G401.6 (cell line): ENCODE measurements around the gene GNG3.
"Not testable (repeated sequence)": the region's sequence is repeated elsewhere in the genome, so short reads cannot be mapped to it uniquely, and the experiment has no call there.

Source experiments
- FAIRE-seq: peaks from 2 replicates; lab custom pipeline; 2012; peaks lifted over from hg19 to GRCh38; lab: Jason Lieb, UNC

GNG3 gene

DNA sequence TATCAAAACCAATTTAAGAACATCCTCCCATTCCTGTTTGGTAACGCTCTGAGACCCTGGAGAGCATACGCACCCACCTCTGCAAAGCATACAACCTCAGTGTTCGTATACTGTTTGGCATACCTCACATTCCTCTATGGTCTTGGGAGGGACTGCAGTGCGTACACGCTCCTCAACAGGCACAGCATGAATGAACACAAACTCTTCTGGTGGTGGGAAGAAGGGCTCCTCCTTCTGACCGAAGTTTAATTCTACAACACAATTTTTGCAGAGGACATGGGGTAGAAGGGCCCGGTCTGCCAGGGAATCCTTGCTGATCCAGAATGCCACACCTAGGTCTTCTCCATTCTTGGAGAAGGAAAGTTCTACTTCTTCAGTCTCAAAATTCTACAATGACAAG is 14.5 kb downstream of the GNG3 start:
- peak; percentile 46 for FAIRE-seq

DNA sequence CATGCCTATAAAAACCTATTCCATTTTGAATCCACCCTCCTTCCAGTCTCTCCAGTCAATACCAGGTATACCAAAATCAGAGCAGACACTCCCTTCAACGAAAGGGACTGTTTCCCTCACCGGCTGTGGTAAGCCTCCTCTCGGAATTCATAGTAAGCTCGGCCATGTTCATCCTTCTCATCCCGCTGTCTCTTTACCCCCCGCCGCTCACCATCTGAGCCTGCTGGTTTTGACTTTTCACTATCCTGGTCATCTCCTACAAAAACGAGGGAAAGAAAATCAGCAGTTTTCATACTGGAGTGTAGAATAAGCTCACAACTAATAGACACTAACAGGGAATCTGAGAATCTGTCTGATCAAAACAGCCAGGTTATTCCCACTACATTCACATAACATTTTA is 16.7 kb downstream of the GNG3 start:
- FAIRE-seq: no peak

DNA sequence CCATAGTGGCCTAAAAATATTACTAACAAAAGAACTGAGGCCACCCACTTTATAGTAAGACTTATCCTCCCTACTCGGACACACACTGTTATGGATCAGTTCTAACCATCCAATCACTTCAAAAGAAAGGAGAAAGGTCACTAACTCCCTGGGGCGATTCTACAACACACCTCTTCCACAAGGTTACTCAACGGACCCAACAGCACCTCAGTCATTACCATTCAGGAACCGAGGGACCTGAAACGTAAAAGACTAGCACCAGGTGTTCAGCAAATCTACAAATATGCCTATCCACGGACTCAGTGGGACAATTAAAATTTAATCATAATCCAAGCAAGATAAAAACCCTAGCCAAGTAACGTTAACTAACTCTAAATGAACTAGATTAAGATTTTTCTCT is 18.2 kb downstream of the GNG3 start:
- FAIRE-seq: no peak

DNA sequence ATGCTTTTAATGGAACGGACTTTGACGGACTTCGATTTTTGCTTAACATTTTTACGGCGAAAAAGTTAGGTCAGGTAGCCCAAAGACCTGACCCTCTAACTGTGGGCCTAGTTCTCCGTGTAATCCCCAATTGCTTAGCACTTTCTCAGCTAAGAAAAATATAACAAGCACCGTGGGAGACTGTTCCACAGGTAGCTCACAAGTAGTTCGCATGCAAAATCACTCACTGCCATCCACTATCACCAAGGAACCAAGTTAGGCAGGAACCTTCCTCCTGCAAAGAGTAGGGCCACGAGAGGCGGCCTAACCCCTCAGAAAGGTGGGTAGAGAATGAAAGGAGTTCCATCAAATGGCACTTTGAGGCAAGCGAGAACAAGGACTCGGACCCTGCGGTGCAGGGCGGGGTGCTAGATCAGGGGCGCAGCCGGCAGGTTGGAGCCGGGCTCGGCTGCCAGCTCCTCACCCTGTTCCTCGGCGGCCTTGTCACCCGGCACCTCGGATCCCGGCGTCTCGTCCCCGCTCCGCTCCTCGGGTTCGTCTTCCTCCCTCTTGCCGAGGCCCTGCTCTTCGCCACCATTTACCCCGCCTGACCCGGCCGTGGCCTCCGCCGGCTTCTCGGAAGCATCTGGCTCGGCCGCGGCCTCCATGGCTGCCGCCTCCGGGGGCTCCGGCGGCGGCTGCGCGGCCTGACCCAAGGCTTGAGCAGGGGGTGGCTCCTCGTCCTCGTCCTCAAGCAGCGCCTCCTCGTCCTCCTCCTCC is 18.9 kb downstream of the GNG3 start:
- no peak for FAIRE-seq

DNA sequence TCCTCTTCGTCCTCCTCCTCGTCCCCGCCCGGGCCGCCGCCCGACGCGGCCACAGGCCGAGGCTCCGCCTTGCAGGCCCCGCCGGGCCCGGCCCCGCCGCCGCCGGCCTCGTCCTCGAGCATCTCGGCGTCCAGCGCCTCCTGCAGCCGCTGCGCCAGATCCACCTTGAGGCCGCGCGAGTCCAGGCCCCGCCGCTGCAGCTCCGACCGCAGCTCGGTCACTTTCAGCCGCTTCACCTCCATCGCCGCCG is 19.4 kb downstream of the GNG3 start:
- FAIRE-seq: no peak

DNA sequence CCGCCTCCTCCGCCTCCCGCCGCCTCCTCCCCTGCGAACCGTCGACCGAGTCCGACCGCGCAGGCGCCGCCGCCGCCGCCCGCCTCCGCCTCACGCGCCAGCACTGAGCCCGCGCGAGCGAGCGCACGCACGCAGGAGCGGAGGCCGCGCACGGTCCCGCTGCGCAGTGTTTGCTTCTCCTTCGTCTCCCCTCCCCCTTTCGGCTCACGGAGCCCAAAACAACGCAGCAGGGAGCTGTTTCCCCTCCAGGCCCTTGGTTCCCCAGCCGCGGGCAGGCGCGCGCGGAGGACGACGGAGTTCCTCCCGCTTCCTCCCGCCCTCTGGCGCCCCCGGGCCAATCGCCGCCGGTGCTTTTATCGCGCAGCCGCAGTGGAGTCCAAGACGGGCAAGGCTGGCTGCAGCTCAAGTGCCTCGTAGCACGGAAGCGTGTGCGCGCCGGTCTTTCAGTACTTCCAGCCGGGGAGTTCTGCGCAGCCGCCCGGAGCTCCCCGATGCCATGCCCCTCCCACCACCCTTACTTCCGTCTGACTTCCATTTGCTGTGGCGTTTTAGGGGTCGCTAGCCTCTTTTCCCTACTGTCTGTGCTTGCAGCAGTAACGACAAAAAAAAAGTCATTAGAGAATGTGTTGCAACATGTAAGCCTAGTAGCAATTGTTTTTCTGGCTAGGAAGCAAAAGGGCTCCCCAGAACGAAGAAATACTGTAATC is 19.8 kb downstream of the GNG3 start, which contains the start of gene HNRNPUL2:
TSS of gene HNRNPUL2 (minus strand) at position 293 of the 707 bp plus-strand sequence. CDS start 301 bp downstream, outside the sequence.
- FAIRE-seq: no peak

DNA sequence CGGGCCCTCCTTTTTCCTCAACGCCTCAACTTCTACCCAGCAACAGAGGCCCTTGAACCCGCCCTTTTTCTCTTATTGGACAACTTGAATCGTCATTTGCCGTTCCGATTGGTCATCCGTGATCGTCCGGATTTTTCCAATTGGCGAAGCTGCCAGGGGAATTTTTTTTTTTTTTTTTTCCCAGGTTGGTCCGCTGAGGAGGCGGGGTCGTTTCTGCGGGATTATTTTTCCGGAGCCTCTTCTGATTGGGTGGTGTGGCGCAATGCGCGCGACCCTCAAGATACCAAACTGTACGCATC is 20.3 kb downstream of the GNG3 start:
- peak; percentile 97 for FAIRE-seq

DNA sequence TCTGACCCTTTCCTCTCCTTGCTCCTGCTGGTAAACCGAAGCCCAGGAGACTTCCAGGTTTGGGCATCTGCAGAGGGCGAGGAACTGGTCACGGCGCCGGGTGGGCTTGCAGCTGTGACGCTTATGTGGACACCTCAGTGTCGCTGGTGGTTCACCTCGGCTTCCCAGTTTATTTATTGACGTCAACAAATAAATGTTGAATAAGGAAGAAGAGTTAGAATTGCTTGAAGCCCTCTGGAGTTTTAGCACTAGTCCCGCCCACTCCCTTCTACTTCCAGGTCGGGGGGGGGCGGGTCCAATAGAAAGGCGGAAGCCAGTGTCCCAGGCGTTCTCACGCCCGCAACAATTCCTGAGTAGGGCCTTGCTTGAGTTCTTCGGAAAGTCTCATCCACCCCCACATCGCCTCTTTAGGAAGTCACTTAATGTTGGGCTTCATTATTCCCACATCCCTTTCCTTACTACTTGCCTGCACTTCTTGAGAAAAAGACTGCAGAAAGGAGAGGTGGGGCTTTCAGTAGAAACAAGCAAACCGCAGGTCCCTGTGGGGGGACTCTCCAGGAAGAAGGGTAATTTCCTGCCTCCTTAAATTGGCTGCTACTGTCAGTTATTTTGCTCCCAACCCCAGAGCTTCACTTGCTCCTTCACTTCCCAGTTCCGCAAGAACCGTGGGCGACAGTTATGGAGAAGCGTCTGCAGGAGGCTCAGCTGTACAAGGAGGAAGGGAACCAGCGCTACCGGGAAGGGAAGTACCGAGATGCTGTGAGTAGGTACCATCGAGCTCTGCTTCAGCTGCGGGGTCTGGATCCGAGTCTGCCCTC is 20.9 kb downstream of the GNG3 start, which contains the start of gene TTC9C:
TSS of gene TTC9C (plus strand) at position 316 of the 818 bp plus-strand sequence. CDS start at position 679, 363 bp downstream.
- FAIRE-seq: peak; percentile 76

DNA sequence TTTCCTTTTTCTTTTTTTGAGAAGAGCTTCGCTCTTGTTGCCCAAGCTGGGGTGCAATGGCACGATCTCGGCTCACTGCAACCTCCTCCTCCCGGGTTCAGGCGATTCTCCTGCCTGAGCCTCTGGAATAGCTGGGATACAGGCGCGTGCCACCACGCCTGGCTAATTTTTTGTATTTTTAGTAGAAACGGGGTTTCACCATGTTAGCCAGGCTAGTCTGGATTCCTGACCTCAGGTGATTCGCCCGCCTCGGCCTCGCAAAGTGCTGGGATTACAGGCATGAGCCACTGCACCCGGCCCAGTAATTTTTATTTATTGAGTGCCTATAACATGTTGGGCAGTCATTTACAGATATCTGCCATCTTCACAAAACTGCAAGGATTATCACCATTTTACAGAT is 22.6 kb downstream of the GNG3 start:
- FAIRE-seq: not testable (repeated sequence)

DNA sequence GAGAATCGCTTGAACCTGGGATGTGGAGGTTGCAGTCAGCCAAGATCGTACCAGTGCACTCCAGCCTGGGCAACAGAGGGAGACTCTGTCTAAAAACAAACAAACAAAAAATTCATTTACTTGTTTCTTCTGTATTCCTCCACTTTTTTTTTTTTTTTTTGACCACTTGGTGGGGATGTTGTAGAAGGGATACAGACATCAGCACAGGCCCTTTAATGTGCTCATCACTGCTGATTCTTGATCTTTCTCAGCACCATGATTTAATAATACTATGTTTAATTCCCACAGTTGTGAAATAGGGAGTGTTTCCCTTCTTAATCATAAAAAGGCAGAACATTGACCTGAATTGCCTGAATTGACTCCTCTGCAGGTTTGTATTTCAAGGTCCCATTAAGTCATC is 25.4 kb downstream of the GNG3 start:
- peak; percentile 45 for FAIRE-seq

DNA sequence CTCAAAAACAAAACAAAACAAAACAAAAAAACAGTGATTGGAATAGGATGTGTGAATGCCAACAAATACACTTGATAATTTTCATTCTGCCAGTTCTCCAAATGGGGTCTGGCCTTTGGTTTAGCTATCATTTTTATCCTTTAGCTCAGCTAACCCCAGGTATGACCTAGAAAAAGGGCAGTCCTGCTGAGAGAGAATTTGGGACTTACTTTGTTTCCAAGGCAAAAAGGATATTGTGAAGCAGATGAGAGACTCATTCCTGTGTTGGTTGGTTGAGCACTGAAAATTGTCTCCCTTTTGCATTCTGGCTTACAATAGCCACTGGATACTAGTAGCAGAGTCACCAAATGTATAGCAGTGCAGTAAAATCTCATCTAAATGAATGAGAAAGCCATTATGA is 29.7 kb downstream of the GNG3 start:
- FAIRE-seq: no peak

DNA sequence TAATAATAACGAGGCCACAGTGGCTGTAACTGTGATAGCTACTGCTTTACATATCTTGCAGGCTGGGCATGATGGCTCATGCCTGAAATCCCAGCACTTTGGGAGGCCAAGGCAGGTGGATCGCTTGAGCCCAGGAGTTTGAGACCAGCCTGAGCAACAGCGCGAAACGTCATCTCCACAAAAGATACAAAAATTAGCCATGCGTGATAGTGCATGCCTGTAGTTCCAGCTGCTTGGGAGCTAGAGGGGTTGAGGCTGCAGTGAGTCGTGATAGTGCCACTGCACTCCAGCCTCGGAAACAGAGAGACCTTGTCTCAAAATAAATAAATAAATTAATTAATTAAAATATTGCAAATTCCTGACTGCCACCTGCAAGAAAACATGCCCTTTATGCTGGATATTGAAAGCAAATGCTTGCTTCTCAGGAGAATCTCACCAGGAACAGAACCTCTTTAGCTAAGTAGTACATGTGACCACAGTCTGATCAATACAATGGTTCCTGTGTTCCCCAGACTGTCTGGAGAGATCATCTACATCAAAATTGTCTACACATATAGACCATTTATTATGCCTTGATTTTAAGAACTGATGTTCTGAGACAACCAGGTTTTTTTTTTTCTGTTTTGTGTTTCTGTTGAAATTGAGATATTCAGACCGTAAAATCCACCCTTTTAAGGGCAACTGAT is 40.1 kb downstream of the GNG3 start:
- no peak for FAIRE-seq

DNA sequence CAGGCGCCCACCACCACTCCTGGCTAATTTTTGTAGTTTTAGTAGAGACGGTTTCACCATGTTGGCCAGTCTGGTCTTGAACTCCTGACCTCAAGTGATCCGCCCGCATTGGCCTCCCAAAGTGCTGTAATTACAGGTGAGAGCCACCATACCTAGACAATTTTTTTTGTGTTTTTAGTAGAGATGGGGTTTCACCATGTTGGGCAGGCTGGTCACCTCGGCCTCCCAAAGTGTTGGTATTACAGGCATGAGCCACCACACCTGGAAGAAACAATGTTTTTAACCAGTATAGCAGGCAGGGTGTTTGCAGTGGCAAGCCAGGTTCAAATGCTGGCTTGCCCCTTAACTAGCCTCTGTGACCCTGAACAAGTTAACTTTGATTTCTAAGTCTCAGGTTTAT is 42.5 kb downstream of the GNG3 start:
- FAIRE-seq: not testable (repeated sequence)

DNA sequence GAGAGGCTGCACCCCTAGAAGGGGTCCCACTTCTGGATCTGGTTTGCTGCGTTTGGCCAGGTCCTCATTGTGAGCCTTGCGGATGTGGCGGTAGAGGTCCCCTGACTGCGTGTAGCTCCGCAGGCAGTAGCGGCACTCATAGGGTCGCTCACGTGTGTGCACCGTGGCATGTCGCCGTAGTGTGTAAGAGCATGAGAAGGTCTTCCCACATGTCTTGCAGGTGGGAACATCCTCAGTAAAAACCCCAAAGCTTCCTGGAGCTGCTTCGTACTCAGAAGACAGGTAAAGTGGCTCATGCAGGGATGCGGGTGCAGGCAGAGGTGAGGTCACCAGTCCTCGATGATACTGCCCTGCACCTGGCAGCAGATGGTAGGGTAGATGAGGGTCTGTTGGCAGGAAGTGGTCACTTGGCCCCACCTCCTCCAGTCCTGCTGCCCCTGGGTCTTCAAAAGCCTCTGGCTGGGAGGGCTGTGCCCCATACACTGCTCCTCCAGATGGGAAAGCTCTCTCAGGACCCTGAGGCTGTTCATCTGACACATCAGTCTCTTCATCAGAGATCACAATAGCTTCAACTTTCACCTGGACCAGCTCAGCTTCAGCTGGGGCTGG is 44.8 kb downstream of the GNG3 start:
- no peak for FAIRE-seq

DNA sequence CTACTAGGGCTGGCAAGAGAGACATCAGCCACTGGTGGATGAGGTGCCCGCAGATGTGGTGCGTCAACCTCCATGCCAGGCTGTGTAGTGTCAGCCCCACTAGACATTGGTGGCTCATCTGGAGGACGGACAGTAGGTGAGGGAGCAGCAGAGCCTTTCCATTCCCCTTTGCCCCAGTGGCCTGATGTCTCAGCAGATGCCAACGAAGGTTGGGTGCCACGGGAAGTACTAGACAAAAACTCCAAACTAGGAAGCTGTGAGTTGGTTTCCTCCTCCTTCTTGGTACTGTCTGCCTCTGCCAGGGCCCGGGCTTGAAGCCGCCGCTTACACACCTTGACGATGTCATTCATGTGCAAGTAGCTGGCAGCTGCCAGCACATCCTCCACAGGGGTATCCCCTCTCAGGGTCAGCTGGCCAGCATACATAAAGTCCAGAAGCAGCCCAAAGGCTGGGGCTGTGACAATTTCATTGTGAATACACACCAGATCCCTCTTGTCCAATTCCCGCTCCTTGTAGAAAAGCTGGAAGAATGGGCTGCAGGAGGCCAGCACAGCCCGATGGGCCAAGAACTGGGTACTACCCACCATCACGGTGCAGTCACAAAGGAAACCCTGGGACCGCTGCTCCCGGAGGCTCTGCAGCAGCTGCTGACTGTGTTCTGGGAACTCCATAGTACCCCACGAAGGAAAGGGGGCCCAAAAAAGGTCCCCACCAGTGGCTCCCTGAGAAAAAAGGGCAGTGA is 45.7 kb downstream of the GNG3 start:
- FAIRE-seq: no peak

DNA sequence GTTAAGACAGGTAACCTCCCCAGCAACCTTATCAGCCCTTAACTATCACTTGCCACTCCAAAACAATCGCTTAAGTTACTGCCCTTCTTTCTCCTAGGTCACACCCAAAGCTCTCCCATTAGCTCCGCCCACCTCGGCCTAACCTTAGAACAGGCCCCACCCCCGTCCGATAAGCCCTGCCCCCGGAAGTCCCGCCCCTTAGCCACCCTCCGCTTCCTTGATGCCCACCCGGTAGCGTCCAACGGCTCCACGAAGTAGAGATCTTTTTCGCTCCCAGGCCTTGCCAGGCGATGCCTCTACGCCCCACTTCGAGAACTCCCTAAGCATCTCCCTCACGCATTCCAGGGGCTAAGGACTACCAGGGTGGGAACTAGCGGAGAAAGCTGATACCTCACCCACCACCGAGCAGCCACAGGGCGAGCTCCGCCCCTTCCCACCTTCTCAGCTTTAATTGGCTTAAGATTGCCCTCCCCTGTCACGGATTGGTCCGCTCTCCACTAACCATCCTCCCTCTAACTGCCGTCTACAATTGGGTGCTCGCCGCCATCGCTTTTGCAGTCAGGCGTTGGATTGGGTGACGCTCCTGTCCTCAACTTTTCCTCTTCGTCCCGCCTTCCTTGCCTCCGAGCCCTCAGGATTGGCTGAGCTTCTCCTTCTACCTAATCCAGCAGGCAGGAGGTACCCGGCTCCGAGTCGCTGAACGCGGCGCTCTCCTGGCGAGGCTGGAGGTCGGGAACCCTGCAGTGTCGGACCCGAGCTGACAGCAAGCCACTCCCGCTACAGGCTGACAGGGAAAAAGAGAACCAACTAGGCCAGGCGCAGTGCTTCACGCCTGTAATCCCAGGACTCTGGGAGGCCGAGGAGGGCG is 46.5 kb downstream of the GNG3 start, which contains the start of gene ZBTB3:
TSS of gene ZBTB3 (minus strand) at position 425 of the 868 bp plus-strand sequence. CDS start 496 bp downstream, outside the sequence.
- peak; percentile 97 for FAIRE-seq

DNA sequence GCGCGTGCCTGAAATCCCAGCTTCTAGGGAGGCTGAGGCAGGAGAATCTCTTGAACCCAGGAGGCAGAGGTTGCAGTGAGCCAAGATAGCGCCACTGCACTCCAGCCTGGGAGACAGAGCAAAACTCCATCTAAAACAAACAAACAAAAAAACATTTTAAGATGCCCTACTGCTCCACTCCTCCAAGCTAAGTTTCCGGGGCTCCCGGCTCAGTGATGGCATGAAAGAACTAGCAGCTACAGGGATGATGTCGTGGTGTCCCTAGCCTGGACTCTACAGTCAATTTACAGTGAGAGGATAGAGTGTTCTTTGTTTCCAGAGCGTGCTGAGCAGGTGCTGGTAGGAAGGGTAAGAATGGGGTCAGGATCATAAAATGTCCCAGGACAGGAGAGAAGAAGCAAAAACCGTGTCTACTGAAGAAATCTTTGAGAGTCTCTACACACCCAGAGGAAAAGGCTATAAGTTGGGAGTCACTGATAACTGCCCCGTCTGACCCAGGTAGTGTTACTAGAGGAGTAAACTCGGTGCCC is 47.7 kb downstream of the GNG3 start:
- no peak for FAIRE-seq

DNA sequence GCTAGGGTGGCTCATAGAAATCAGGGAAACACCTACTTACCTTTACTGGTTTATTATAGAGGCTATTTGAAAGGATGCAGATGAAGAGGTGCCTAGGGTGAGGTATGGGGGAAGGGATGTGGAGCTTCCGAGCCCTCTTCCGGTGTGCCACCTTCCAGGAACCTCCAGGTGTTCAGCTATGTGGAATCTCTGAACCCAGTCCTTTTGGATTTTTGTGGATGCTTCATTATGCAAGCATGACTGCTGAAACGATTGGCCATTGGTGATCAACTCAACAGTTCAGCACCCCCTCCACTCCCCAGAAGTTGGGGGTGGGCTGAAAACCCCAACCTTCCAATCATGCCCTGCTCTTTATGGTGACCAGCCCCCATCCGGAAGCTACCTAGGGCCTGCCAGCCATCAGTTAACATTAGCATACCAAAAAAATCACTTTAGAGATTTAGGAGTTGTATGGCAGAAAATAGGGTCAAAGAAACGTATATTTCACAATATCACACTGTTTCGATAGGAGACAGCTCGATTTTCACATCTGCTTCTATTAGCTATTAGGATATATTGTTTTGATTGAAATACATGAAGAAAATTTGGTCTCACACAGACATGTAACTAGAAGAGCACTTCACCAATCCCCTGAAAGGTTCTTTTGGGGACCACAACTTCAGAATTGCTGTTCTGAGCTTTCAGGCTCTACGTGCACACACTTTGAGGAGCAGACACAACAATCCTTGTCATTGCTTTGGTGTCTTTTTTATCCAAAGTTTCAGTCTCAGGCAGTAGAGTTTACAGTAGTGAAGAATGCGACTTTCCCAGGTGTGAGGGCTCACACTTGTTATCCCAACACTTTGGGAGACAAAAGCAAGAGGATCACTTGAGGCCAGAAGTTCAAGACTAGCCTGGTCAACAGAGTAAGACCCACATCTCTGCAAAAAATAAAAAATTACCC is 50.6 kb downstream of the GNG3 start:
- no peak for FAIRE-seq
